MCF 10A (cell line): ENCODE measurements around the gene PTGIS. TPM values are rescaled to one million over a fixed set of nuclear protein-coding genes. Genes with fewer than 3 reads are reported as not detected.

Experiments used
- BruUV-seq: library from RNA; stranded (reverse); fragments of 400-500 nt; replicated peaks from 2 replicates; lab custom pipeline; 2021; lab: Mats Ljungman, UMichigan
- CTCF ChIA-PET: fragments of 300-600 bp; sonication (Branson Sonifier 250); formaldehyde crosslinking; extraction: SDS; loops from one replicate; lab custom pipeline; 2021; ENCODE audit warnings: antibody characterized with exemption, inconsistent platforms; lab: Yijun Ruan, JAX
- POLR2A ChIA-PET: fragments of 300-600, 350-650 bp; sonication (Branson Sonifier 250); formaldehyde crosslinking; extraction: SDS; loops from one replicate; lab custom pipeline; 2020; ENCODE audit warnings: antibody characterized with exemption, inconsistent platforms; lab: Yijun Ruan, JAX
- DNase-seq: peaks from one replicate; pipeline ENCODE4 v3.0.0-alpha.2; 2018; ENCODE audit not compliant: unreplicated experiment
- H3K27ac Mint-ChIP-seq: one replicate; pipeline ENCODE4 v1.8.0; 2022; ENCODE audit warnings: mild to moderate bottlenecking, low read depth, mixed read lengths; ENCODE audit not compliant: unreplicated experiment
- H3K27me3 Mint-ChIP-seq: one replicate; pipeline ENCODE4 v1.8.0; 2022; ENCODE audit warnings: mixed read lengths; ENCODE audit not compliant: insufficient read depth, unreplicated experiment
- H3K36me3 Mint-ChIP-seq: one replicate; pipeline ENCODE4 v1.8.0; 2022; ENCODE audit warnings: mild to moderate bottlenecking, moderate library complexity, mixed read lengths; ENCODE audit not compliant: insufficient read depth, unreplicated experiment
- H3K4me1 Mint-ChIP-seq: one replicate; pipeline ENCODE4 v1.8.0; 2022; ENCODE audit warnings: mixed read lengths; ENCODE audit not compliant: insufficient read depth, unreplicated experiment
- H3K4me3 Mint-ChIP-seq: one replicate; pipeline ENCODE4 v1.8.0; 2022; ENCODE audit warnings: mild to moderate bottlenecking, moderate library complexity, mixed read lengths; ENCODE audit not compliant: unreplicated experiment
- H3K9me3 Mint-ChIP-seq: one replicate; pipeline ENCODE4 v1.8.0; 2022; ENCODE audit warnings: mixed read lengths; ENCODE audit not compliant: unreplicated experiment
- intact Hi-C: fragments of 100-400 bp; cut with micrococcal nuclease; formaldehyde crosslinking; loops from 2 replicates; pipeline ENCODE4 v1.14.1; 2022
- total RNA-seq: library from RNA; stranded (reverse); gene quantifications from 2 replicates; pipeline ENCODE4 v1.2.3, GENCODE V29; 2022
- TF ChIP-seq, protein P1 (sequence below): fragments of 200-600 bp; IDR thresholded peaks from one replicate; pipeline ENCODE4 v1.8.0; 2022; ENCODE audit warnings: antibody characterized with exemption, mild to moderate bottlenecking; ENCODE audit not compliant: unreplicated experiment

Gene PTGIS
- total RNA-seq, 1 experiment from 2014 or later = not detected

DNA sequence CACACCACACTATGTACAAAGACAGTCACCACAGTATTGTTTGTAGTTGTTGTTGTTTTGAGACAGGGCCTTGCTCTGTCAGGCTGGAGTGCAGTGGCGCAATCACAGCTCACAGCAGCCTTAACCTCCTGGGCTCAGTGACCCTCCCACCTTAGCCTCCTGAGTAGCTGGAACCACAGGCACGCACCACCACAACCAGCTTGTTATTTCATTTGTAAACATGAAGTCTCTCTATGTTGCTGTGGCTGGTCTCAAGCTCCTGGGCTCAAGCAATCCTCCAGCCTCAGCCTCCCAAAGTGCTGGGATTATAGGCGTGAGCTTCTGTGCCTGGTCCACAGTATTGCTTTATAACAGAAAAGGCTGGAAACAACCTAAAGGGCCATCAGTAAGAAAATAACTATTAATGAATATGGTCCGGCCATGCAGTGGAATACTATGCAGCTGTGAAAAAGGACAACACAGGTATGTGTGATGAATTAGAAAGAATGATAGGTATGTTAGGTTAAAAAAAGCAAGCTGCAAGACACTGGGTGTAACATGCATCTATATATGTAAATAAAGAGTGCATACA lies 30.0 kb upstream of the PTGIS start:
- no peaks in the 10 kb centered on the region for H3K9me3 Mint-ChIP-seq
- ChIA-PET CTCF (interaction anchor here (1.8 to 6.1 kb wide), 2 partner anchors 11 to 248 kb away, joined by 5 to 48 read pairs; no protein-coding TSS in a partner anchor), POLR2A (interaction anchor here (0.6 kb wide), 1 partner anchor 253 kb away, joined by 3 read pairs; no protein-coding TSS in a partner anchor)
- no peak overlapping the region for H3K27ac Mint-ChIP-seq
- H3K4me3 Mint-ChIP-seq = no peak overlapping the region
- H3K36me3 Mint-ChIP-seq = no peaks in the 10 kb centered on the region
- intact Hi-C loops = no loop called here
- TF ChIP-seq, protein P1, sequence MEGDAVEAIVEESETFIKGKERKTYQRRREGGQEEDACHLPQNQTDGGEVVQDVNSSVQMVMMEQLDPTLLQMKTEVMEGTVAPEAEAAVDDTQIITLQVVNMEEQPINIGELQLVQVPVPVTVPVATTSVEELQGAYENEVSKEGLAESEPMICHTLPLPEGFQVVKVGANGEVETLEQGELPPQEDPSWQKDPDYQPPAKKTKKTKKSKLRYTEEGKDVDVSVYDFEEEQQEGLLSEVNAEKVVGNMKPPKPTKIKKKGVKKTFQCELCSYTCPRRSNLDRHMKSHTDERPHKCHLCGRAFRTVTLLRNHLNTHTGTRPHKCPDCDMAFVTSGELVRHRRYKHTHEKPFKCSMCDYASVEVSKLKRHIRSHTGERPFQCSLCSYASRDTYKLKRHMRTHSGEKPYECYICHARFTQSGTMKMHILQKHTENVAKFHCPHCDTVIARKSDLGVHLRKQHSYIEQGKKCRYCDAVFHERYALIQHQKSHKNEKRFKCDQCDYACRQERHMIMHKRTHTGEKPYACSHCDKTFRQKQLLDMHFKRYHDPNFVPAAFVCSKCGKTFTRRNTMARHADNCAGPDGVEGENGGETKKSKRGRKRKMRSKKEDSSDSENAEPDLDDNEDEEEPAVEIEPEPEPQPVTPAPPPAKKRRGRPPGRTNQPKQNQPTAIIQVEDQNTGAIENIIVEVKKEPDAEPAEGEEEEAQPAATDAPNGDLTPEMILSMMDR = no peak
- BruUV-seq = no TSS peak
- DNase-seq = no peak
- peaks cover 20% of the 10 kb centered on the region for H3K4me1 Mint-ChIP-seq
- H3K27me3 Mint-ChIP-seq = no peaks in the 10 kb centered on the region

DNA sequence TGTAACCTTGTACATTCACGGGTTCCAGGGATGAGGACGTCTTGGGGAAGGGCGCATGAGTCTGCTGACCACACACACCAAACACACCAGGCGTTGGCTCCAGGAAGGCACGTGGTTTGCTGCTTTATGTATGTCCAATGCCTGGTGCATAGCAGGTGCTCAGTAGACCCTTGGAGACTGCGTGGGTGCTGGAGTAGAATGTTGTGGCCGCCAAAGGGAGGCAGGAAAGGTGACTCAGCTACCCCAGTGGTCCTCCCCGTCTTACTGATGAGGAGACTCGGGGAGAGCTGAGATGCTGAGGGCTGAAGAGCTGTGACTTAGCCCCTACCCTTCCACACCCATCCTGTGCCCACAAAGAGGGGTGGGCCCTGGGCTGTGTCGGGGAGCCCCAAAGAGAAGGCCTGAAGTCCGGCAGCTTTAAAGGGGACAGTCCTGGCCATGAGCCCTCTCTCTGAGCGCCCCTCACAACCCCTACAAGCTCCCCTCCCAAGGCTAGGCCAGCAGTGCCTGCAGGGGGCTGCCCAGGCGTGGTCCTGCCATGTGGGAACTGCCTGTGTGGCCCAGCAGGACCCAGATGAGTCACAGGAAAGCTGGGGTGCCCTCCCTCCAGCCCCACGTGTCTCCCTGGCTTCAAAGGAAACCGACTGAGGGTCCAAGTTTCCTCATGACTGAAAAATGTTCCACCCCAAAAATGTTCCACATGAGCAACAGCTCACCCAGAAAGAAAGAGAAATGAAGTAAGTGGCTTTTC lies 28.0 kb upstream of the PTGIS start:
- Mint-ChIP-seq H3K9me3 (no peaks in the 10 kb centered on the region), H3K36me3 (no peaks in the 10 kb centered on the region), H3K4me1 (peaks cover 26% of the 10 kb centered on the region), H3K27ac (no peak overlapping the region), H3K27me3 (no peaks in the 10 kb centered on the region), H3K4me3 (no peak overlapping the region)
- intact Hi-C loops = no loop called here
- no TSS peak for BruUV-seq
- no peak for DNase-seq
- TF ChIP-seq, protein P1 = no peak
- ChIA-PET CTCF (interaction anchor here (0.7 to 6.1 kb wide), 3 partner anchors 13 to 55 kb away, joined by 4 to 48 read pairs (median 8); no protein-coding TSS in a partner anchor), POLR2A (interaction anchor here (0.7 kb wide), 1 partner anchor 402 kb away, joined by 3 read pairs; no protein-coding TSS in a partner anchor)

DNA sequence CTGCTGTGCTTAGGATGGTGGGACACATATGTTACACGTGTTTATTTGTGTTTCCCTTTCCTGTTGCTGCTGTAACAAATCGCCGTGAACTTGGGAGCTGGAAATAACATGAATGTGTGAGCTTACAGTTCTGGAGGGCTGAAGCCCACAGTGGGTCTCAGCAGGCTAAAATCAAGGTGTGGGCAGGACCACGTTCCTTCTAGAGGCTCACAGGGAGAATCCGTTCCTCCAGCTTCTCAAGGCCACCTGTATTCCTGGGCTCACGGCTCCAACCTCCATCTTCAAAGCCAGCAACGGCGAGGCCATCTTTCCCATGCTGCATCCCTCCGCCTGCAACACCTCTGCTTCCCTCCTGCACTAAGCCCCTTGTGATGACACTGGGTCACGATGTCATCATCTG lies 27.4 kb upstream of the PTGIS start:
- ChIA-PET POLR2A (interaction anchor here (0.7 kb wide), 1 partner anchor 403 kb away, joined by 3 read pairs; no protein-coding TSS in a partner anchor), CTCF (interaction anchor here (0.6 to 6.1 kb wide), 4 partner anchors 13 to 257 kb away, joined by 3 to 48 read pairs (median 6); no protein-coding TSS in a partner anchor)
- no TSS peak for BruUV-seq
- TF ChIP-seq, protein P1 = no peak
- Mint-ChIP-seq H3K4me1 (peaks cover 26% of the 10 kb centered on the region), H3K27ac (no peak overlapping the region), H3K27me3 (no peaks in the 10 kb centered on the region), H3K9me3 (no peaks in the 10 kb centered on the region), H3K36me3 (no peaks in the 10 kb centered on the region), H3K4me3 (no peak overlapping the region)
- DNase-seq = no peak
- intact Hi-C loops = no loop called here

DNA sequence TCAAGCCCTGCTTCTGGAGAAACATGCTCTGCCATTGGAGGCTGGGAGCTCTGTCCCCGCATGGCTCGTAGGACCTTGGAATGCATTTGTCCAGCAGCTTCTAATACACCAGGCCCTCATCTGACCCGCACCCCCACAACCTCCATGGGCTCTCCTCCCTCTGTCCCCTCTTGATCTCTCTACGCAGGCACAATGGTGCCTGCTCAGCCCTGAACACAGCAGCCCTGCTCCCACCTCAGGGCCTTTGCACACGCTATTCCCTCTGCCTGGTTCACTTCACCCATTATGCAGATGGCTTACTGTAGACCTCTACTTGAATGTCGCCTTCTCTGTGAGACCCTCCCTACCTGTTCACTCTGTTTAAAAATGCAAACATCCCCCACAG lies 27.0 kb upstream of the PTGIS start:
- ChIA-PET POLR2A (interaction anchor here (0.7 to 1.2 kb wide), 2 partner anchors 9 to 403 kb away, joined by 3 read pairs; no protein-coding TSS in a partner anchor), CTCF (interaction anchor here (0.6 to 6.1 kb wide), 5 partner anchors 14 to 257 kb away, joined by 3 to 48 read pairs (median 5); no protein-coding TSS in a partner anchor)

More for the DNA sequence above, 27.0 kb upstream of the PTGIS start:
- DNase-seq = no peak
- Mint-ChIP-seq H3K27me3 (no peaks in the 10 kb centered on the region), H3K36me3 (no peaks in the 10 kb centered on the region), H3K4me3 (no peak overlapping the region), H3K4me1 (peaks cover 26% of the 10 kb centered on the region), H3K27ac (no peak overlapping the region), H3K9me3 (no peaks in the 10 kb centered on the region)
- intact Hi-C loops = no loop called here
- TF ChIP-seq, protein P1 = no peak
- BruUV-seq = no TSS peak
